Upper lobe of left lung (tissue), 6 donors: ENCODE measurements around the gene TOMT. TPM values are rescaled to one million over a fixed set of nuclear protein-coding genes. Genes with fewer than 3 reads are reported as not detected.

Source experiments
- ATAC-seq, 2 donors: fragments of 200-7000 bp; cut with Tn5 transposase; one replicate each; pipeline ENCODE4 v1.9.1; 2022; ENCODE audit warnings: mild to moderate bottlenecking in 2 of 2, moderate library complexity in 2 of 2; ENCODE audit not compliant: low FRiP score in 2 of 2
- DNase-seq, 2 donors: peaks; one replicate each; pipeline ENCODE4 v3.0.0-alpha.2; 2019 to 2020
- H3K27ac ChIP-seq, 4 donors: fragments of 200-600 bp; sonication (generic); one replicate each; pipeline ENCODE4 v1.5.1; 2016 to 2019
- H3K27me3 ChIP-seq, 4 donors: fragments of 200-600 bp; sonication (generic); one replicate each; pipeline ENCODE4 v1.5.1; 2017 to 2019
- H3K36me3 ChIP-seq, 4 donors: fragments of 200-600 bp; sonication (generic); one replicate each; pipeline ENCODE4 v1.5.1; 2016 to 2019
- H3K4me1 ChIP-seq, 4 donors: fragments of 200-600 bp; sonication (generic); one replicate each; pipeline ENCODE4 v1.5.1; 2018 to 2019
- H3K4me3 ChIP-seq, 4 donors: fragments of 200-600 bp; sonication (generic); one replicate each; pipeline ENCODE4 v1.5.1; 2017 to 2019; ENCODE audit warnings: mild to moderate bottlenecking in 2 of 4, moderate library complexity in 1 of 4
- H3K9me3 ChIP-seq, 4 donors: fragments of 200-600 bp; sonication (generic); one replicate each; pipeline ENCODE4 v1.5.1; 2018 to 2019
- EP300 ChIP-seq, 4 donors: sonication (generic); formaldehyde crosslinking; IDR thresholded peaks; one replicate each; pipeline ENCODE4 v1.5.1; 2017; ENCODE audit warnings: antibody characterized with exemption in 4 of 4, control low read depth in 2 of 4
- POLR2A ChIP-seq, 4 donors: fragments of 450-650 bp; IDR thresholded peaks; one replicate each; pipeline ENCODE4 v1.5.1; 2016 to 2017; ENCODE audit warnings: antibody characterized with exemption in 4 of 4, mild to moderate bottlenecking in 2 of 4
- POLR2AphosphoS5 ChIP-seq, 2 donors: sonication (generic); formaldehyde crosslinking; IDR thresholded peaks; one replicate each; pipeline ENCODE4 v1.5.1; 2017; ENCODE audit warnings: antibody characterized with exemption in 2 of 2
- WGBS, 2 donors: methylation state at CpG; one replicate each; pipeline ENCODE4 v1.1.5; 2017 to 2018; 5-methylcytosine and 5-hydroxymethylcytosine counted together
- total RNA-seq, 6 donors: library from RNA; depleted of rRNA in 4 of 6; stranded (reverse); fragments of >200 nt in 4 of 6; gene quantifications; one replicate each; pipeline versions ENCODE4 v1.1.0 to v1.2.1, GENCODE V29; 2016 to 2021
- TF ChIP-seq, protein P1 (sequence below), 6 experiments: fragments of 450-650 bp in 4 of 6; fragments of 200-600 bp in 2 of 6; sonication (generic) in 2 of 6; IDR thresholded peaks; one replicate each; pipeline ENCODE4 v1.5.1; 2016 to 2019; ENCODE audit warnings: antibody characterized with exemption in 6 of 6
- donor health status: DM: no; HTN: no; CAD: no; lungs with moderate emphysema.
- donor health status: DM: no; HTN: yes; CAD: no; lungs with severe emphysema.

TOMT gene
- total RNA-seq, 6 donors from 2014 or later, result 0.30 TPM; not detected in 5

DNA sequence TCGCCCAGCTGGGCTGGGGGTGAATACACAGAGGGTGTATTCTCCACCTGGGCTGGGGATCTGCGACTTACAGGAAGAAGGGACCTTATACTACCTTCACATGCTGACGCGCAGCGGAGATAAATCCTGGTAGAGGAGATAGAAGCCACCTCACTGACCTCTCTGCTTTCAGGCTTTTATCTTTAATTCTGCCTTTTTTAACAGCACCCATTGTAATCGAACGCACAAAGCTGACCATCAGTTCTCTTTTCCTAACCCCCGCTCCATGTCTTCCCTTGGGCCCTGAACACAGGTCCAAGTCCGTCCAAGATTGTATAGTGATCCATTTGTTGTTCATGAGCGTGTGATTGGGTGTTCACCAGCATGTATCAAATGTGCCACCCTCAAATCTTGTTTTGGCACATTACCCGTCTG, 2.0 kb upstream of the TOMT start:
- H3K36me3 ChIP-seq, result peaks cover 0 to 21% (median 7%) of the 10 kb centered on the region in 4 donors
- peak overlapping the region in 3 of 4 donors; percentile 61 to 90 (median 79) for H3K4me3 ChIP-seq
- no peaks in the 10 kb centered on the region for H3K27me3 ChIP-seq
- ATAC-seq (no peak), DNase-seq (no peak)
- no peaks in the 10 kb centered on the region for H3K9me3 ChIP-seq
- peaks cover 35 to 40% (median 35%) of the 10 kb centered on the region in 4 donors for H3K4me1 ChIP-seq
- peak overlapping the region; percentile 87 to 98 (median 94) for H3K27ac ChIP-seq
- 80 to 94% methylated on average over 9 to 11 of the region's 11 CpGs for WGBS, 2 donors
- TF ChIP-seq, protein P1, sequence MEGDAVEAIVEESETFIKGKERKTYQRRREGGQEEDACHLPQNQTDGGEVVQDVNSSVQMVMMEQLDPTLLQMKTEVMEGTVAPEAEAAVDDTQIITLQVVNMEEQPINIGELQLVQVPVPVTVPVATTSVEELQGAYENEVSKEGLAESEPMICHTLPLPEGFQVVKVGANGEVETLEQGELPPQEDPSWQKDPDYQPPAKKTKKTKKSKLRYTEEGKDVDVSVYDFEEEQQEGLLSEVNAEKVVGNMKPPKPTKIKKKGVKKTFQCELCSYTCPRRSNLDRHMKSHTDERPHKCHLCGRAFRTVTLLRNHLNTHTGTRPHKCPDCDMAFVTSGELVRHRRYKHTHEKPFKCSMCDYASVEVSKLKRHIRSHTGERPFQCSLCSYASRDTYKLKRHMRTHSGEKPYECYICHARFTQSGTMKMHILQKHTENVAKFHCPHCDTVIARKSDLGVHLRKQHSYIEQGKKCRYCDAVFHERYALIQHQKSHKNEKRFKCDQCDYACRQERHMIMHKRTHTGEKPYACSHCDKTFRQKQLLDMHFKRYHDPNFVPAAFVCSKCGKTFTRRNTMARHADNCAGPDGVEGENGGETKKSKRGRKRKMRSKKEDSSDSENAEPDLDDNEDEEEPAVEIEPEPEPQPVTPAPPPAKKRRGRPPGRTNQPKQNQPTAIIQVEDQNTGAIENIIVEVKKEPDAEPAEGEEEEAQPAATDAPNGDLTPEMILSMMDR (IDR thresholded peaks at IDR 0.05), result peak in 1 of 6 experiments; percentile 12
- TF ChIP-seq EP300 (IDR thresholded peaks at IDR 0.05), result no peak

DNA sequence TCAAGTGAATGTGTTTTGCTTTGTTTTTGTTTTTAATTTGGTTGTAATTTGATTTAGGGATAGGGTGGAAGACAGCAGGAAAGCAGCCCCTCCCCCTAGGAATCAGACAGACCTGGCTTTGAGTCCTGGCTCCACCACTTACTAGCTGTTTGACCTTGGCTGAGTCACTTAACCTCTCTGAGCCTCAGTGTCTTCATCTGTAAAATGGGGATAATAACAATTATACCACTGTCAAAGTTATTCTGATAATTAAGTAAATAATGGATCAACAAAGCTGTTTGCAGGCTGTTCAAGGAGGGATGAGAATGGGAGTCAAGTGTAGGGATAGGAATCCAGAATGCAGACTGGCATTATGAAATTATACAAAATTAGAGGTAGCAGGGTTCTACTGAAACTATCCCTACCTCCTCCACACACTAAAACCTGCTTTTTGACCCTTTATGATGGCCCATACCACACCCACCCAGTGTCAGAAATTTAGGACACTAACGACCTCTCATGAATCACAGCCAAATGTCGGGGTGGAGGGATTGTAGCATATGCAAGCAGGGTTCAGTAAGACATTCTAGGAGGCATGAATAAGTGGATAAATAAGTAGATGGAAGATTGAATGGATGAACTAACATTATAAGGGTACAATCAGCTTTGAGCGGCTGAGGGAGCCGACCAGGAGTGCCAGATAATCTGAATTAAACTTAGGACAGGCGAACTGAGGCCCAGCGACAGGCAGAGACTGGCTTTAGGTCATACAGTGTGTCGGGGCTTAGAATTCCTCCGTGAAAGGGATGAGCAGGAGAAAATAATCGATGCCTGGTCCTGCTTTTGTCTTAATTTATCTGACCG, 5.8 kb downstream of the TOMT start:
- Histone ChIP-seq H3K4me1 (peaks cover 10 to 13% (median 12%) of the 10 kb centered on the region in 4 donors), H3K4me3 (peak overlapping the region; percentile 1 to 70 (median 62)), H3K9me3 (no peaks in the 10 kb centered on the region), H3K27ac (peak overlapping the region; percentile 96 to 98 (median 98)), H3K36me3 (peaks cover 0 to 16% (median 6%) of the 10 kb centered on the region in 4 donors), H3K27me3 (no peaks in the 10 kb centered on the region)
- WGBS, 2 donors, result 4 to 5% methylated on average over 10 of the region's 10 CpGs
- DNase-seq, result no peak
- TF ChIP-seq POLR2AphosphoS5 (IDR thresholded peaks at IDR 0.05) (no peak), POLR2A (IDR thresholded peaks at IDR 0.05) (no peak), EP300 (IDR thresholded peaks at IDR 0.05) (no peak)
- TF ChIP-seq, protein P1 (IDR thresholded peaks at IDR 0.05), result no peak
- no peak for ATAC-seq

DNA sequence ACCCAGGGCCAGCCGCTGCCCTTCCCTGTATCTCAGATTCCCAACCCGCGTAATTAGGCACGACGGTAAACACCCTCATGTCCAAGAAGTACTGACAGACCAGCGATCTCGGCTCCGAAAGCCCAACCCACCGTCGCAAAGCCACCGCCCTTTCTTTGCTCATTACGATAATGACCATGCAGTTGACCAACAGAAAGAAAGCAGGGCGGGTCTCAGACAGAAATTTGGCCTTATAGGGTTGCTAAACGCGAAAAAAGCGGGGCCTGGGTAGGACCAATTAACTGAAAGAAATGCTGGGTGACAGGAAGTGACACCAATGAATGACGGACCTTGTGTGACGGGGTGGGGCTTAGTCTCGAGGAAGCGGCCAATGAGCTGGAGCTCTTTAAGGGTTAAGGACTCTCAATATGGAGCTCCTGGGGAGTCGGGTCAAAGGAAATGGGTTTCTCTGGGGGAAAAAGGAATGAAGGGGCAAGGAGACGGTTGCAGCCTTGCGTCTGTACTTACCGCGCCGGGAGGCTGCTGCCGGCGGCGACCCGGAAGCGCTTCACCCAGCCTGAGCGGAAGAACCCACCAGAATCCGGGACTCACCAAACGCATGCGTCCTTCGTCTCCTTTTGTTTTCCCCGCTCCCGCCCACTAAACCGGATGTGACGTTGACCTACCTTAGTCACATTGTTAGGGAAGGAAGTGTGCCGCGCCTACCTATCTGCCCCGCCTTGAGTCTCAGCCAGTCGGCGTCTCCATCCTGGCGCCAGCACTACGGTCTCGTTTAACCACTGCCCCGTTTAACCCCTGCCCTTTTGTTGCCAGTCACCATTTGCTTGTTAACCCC, 6.6 kb downstream of the TOMT start, which contains the start of gene ANAPC15:
Gene ANAPC15 (minus strand): TSS at position 553 of the 835 bp plus-strand sequence. CDS start 1,419 bp downstream, outside the sequence.
- TF ChIP-seq EP300 (IDR thresholded peaks at IDR 0.05) (peak in 1 of 4 donors; percentile 76), POLR2A (IDR thresholded peaks at IDR 0.05) (peak in 3 of 4 donors; percentile 67 to 95 (median 93)), POLR2AphosphoS5 (IDR thresholded peaks at IDR 0.05) (peak; percentile 97)
- TF ChIP-seq, protein P1 (IDR thresholded peaks at IDR 0.05), result peak in 1 of 6 experiments; percentile 16
- WGBS, 2 donors, result 0 to 1% methylated on average over 36 to 49 of the region's 49 CpGs

DNA sequence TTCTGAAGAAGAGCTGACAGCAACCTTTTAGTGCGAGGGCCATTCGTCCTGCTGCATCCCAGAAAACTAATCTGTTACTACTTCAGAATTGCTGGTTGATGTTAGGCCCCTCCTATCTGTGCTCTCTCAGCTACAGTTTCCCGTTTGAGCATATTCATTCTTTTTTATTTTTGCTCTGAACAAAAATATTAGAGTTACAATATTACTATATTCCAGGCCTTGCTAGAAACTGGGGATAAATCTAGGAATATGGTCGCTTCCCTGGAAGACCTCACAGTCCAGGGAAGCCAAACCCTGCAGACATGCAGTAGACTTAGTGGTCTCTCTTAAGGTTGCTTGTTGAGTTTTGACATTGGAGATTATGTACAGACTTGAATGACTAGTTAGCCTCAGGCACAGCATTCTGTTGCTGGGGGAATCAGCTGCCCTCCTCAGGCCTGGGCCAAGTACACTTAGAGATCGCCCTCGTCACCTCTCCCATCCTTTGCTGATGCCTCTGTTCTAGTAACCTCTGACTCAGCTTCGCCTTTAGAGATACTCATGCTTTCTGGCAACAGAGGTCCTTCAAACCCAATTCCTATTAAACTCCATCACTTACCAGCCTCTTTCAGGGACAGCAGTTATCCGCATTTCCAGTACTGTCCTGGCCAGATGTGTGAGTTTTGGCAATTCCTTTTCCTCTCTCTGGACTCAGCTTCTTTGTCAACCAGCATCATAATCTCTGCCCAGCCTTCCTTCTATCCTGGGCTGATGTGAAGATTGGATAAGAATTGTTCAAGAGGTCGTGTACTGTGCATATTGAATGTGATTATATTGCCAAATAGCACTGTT, 7.5 kb downstream of the TOMT start:
- TF ChIP-seq POLR2AphosphoS5 (IDR thresholded peaks at IDR 0.05) (no peak), EP300 (IDR thresholded peaks at IDR 0.05) (no peak), POLR2A (IDR thresholded peaks at IDR 0.05) (no peak)
- TF ChIP-seq, protein P1 (IDR thresholded peaks at IDR 0.05), result no peak
- Histone ChIP-seq H3K27ac (peak overlapping the region; percentile 96 to 98 (median 98)), H3K4me1 (peaks cover 10 to 13% (median 12%) of the 10 kb centered on the region in 4 donors), H3K9me3 (no peaks in the 10 kb centered on the region), H3K27me3 (no peaks in the 10 kb centered on the region), H3K4me3 (peak overlapping the region in 3 of 4 donors; percentile 60 to 70 (median 64)), H3K36me3 (peaks cover 0 to 13% (median 5%) of the 10 kb centered on the region in 4 donors)
- DNase-seq (no peak), ATAC-seq (no peak)
- 64% methylated on average over 9 of the region's 9 CpGs for WGBS, 2 donors

More for the DNA sequence above, 6.6 kb downstream of the TOMT start, which contains the start of gene ANAPC15:
- Histone ChIP-seq H3K9me3 (no peaks in the 10 kb centered on the region), H3K36me3 (peaks cover 0 to 16% (median 6%) of the 10 kb centered on the region in 4 donors), H3K4me3 (peak within 1 kb of the TSS; percentile 60 to 70 (median 63)), H3K4me1 (peaks cover 10 to 13% (median 12%) of the 10 kb centered on the region in 4 donors), H3K27me3 (no peaks in the 10 kb centered on the region), H3K27ac (peak within 1 kb of the TSS; percentile 96 to 98 (median 98))
- DNase-seq, result peak; percentile 93 to 99
- peak; percentile 97 for ATAC-seq
